Neural cell (in vitro differentiated cells): ENCODE data around the gene NPC1.

Experiments
- EP300 ChIP-seq: fragments of 450-650 bp; conservative IDR thresholded peaks from 2 replicates; pipeline ENCODE4 v1.6.1; 2014; ENCODE audit warnings: antibody characterized with exemption, mild to moderate bottlenecking, moderate library complexity; ENCODE audit not compliant: poor library complexity, severe bottlenecking
- RAD21 ChIP-seq: fragments of 450-650 bp; conservative IDR thresholded peaks from 2 replicates; pipeline ENCODE4 v1.6.1; 2014; ENCODE audit warnings: antibody characterized with exemption, mild to moderate bottlenecking, moderate library complexity
- SMC3 ChIP-seq: fragments of 450-650 bp; conservative IDR thresholded peaks from 2 replicates; pipeline ENCODE4 v1.6.1; 2014; ENCODE audit warnings: antibody characterized with exemption, mild to moderate bottlenecking, moderate library complexity; ENCODE audit not compliant: poor library complexity

- TF ChIP-seq SMC3 (no peak), EP300 (no peak), RAD21 (no peak)
Observed at GRCh38 chr18:23521907-23522306, 64.4 kb downstream of the NPC1 start.
